GM23248 (cell line): ENCODE measurements around the gene LPP. TPM values are rescaled to one million over a fixed set of nuclear protein-coding genes. Genes with fewer than 3 reads are reported as not detected.

Experiments used
- DNase-seq: peaks from one replicate; pipeline ENCODE4 v3.0.0-alpha.2; 2015
- H2AFZ ChIP-seq: fragments of 200-600 bp; sonication (generic); 2 replicates; pipeline ENCODE4 v1.6.1; 2016; ENCODE audit warnings: antibody characterized with exemption
- H3F3A ChIP-seq: fragments of 200-600 bp; sonication (generic); 2 replicates; pipeline ENCODE4 v1.6.1; 2016; ENCODE audit warnings: mild to moderate bottlenecking, antibody characterized with exemption, mixed run types; ENCODE audit not compliant: insufficient read depth
- H3K27ac ChIP-seq: fragments of 200-600 bp; sonication (generic); 2 replicates; pipeline ENCODE4 v1.5.1; 2016; ENCODE audit warnings: mild to moderate bottlenecking
- H3K27me3 ChIP-seq: fragments of 200-600 bp; sonication (generic); replicated peaks from 2 replicates; pipeline ENCODE4 v1.6.1; 2016; ENCODE audit warnings: mild to moderate bottlenecking; ENCODE audit not compliant: insufficient read depth
- H3K36me3 ChIP-seq: fragments of 200-600 bp; sonication (generic); 2 replicates; pipeline ENCODE4 v1.6.1; 2016; ENCODE audit warnings: low read depth, mild to moderate bottlenecking
- H3K4me1 ChIP-seq: fragments of 200-600 bp; sonication (generic); 2 replicates; pipeline ENCODE4 v1.6.1; 2016; ENCODE audit warnings: mild to moderate bottlenecking; ENCODE audit not compliant: insufficient read depth
- H3K4me2 ChIP-seq: fragments of 200-600 bp; sonication (generic); one replicate; pipeline ENCODE4 v1.6.1; 2016; ENCODE audit warnings: mild to moderate bottlenecking; ENCODE audit not compliant: unreplicated experiment
- H3K4me3 ChIP-seq: fragments of 200-600 bp; sonication (generic); 2 replicates; pipeline ENCODE4 v1.5.1; 2016; ENCODE audit warnings: mild to moderate bottlenecking
- H3K79me2 ChIP-seq: fragments of 200-600 bp; sonication (generic); 2 replicates; pipeline ENCODE4 v1.6.1; 2016; ENCODE audit warnings: mild to moderate bottlenecking; ENCODE audit not compliant: insufficient read depth
- H3K9ac ChIP-seq: fragments of 200-600 bp; sonication (generic); 2 replicates; pipeline ENCODE4 v1.6.1; 2016; ENCODE audit warnings: mild to moderate bottlenecking
- H3K9me2 ChIP-seq: fragments of 200-600 bp; sonication (generic); 2 replicates; pipeline ENCODE4 v1.6.1; 2016; ENCODE audit warnings: mixed run types, mild to moderate bottlenecking, moderate library complexity; ENCODE audit not compliant: insufficient read depth
- H3K9me3 ChIP-seq: fragments of 200-600 bp; sonication (generic); one replicate; pipeline ENCODE4 v1.6.1; 2017; ENCODE audit warnings: low read depth
- H4K20me1 ChIP-seq: fragments of 200-600 bp; sonication (generic); 2 replicates; pipeline ENCODE4 v1.6.0; 2016; ENCODE audit not compliant: insufficient read depth
- EZH2 ChIP-seq: fragments of 200-600 bp; sonication (generic); IDR thresholded peaks from 2 replicates; pipeline ENCODE4 v1.6.1; 2018; ENCODE audit warnings: antibody characterized with exemption, mild to moderate bottlenecking; ENCODE audit not compliant: insufficient read depth, poor library complexity, severe bottlenecking
- EZH2phosphoT487 ChIP-seq: fragments of 200-600 bp; sonication (generic); IDR thresholded peaks from 2 replicates; pipeline ENCODE4 v1.6.1; 2018; ENCODE audit warnings: antibody characterized with exemption, moderate library complexity, mild to moderate bottlenecking, low read depth; ENCODE audit not compliant: insufficient read depth
- WGBS, 2 experiments: methylation state at CpG; one replicate each; pipeline ENCODE4 v1.1.6; 2015 to 2017; ENCODE audit warnings: low lambda C conversion rate in 2 of 2, low coverage in 1 of 2; ENCODE audit errors: missing lambda C conversion rate in 2 of 2; 5-methylcytosine and 5-hydroxymethylcytosine counted together
- in situ Hi-C: fragments of 300-500 bp; cut with MboI; formaldehyde crosslinking; loops from 2 replicates; pipeline ENCODE4 v1.15.0; 2020
- polyA plus RNA-seq: library from polyadenylated mRNA; unstranded; fragments of >200 nt; fragmentation: Nextera tagmentation; extraction: Ambion mirVana; gene quantifications from 2 replicates; pipeline ENCODE4 v1.2.1, GENCODE V29; 2016
- total RNA-seq: library from RNA; depleted of rRNA; stranded (reverse); fragments of >200 nt; shearing (Covaris generic); gene quantifications from 2 replicates; pipeline ENCODE4 v1.2.3, GENCODE V29; 2014

Gene LPP
- total and polyA plus RNA-seq, 2 experiments from 2014 or later, result 42.8 to 61.7 TPM

DNA sequence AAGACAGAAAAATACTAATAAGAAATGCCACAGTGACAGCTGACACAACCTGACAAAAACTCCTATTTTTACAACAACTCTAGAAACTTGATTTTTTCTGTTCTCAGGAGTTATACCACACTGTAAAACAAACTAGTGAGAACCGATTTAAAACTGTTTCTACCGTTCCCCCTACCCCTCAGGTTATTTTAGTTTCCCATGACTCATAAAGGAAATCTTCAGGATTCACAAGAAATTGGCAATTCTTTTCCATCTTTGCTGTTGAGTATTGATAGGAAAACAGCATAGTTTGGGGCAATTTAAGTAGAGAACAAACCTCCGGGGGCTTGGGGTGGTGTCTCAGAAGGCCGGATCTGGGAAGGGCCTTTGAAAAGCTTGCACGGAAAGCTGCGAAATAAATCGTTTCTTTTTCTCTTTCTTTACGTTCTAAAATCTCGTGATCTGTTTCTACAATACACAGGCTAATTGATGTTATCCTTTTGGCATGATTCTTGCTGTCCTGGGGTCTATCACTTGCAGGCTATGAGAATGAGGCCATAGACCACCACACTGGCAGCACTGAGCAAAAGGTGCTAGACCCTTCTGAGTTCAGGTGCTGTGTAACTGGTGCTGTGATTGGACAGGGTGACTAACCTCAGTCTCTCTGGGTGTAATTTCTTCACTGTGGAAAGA lies 89.3 kb downstream of the LPP start:
- no peak for TF ChIP-seq EZH2
- no peak for TF ChIP-seq EZH2phosphoT487
- Histone ChIP-seq H3K9ac (no peak overlapping the region), H2AFZ (no peak overlapping the region), H3K9me3 (no peaks in the 10 kb centered on the region), H3K4me3 (no peak overlapping the region), H3K79me2 (peaks cover 69% of the 10 kb centered on the region), H3K4me2 (no peak overlapping the region), H3K4me1 (peaks cover 34% of the 10 kb centered on the region), H3K27me3 (no peaks in the 10 kb centered on the region), H3K36me3 (no peaks in the 10 kb centered on the region), H4K20me1 (no peaks in the 10 kb centered on the region), H3K9me2 (no peaks in the 10 kb centered on the region), H3F3A (peaks cover 52% of the 10 kb centered on the region), H3K27ac (no peak overlapping the region)
- in situ Hi-C loops, result no loop called here
- peak; percentile 25 for DNase-seq
- 78% methylated on average over 9 of the region's 9 CpGs for WGBS, 2 experiments

DNA sequence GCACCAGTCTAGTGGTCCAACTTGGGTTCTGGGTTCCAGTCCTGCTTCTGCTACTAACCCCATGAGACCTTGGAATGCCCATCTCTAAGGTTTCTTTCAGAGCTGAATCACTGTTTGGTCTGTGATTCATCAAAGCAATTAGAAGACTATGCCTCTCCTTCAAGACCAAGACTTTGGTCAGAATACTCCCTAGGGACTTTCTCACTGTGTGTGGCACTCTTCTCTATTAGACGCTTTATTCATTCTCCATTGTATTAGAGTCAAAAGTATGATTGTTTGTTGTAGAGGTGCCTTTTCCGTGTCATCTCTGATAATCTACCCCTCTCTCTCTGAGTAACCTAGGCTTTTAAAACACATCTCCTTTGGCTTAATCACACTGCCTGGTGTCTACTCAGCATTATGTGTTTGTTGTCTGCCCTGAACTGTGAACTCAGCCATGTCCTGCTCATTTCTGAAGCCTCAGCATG lies 90.5 kb downstream of the LPP start:
- H3K79me2 ChIP-seq, result peaks cover 65% of the 10 kb centered on the region
- DNase-seq, result peak; percentile 94
- H2AFZ ChIP-seq, result no peak overlapping the region
- no peaks in the 10 kb centered on the region for H3K36me3 ChIP-seq
- peaks cover 34% of the 10 kb centered on the region for H3K4me1 ChIP-seq
- in situ Hi-C loops, result no loop called here
- peak overlapping the region; percentile 47 for H3K27ac ChIP-seq
- WGBS, 2 experiments, result 5 to 12% methylated on average over 2 of the region's 2 CpGs
- TF ChIP-seq EZH2phosphoT487 (no peak), EZH2 (no peak)
- no peaks in the 10 kb centered on the region for H3K27me3 ChIP-seq
- H4K20me1 ChIP-seq, result no peaks in the 10 kb centered on the region
- H3K9ac ChIP-seq, result no peak overlapping the region
- H3K9me3 ChIP-seq, result no peaks in the 10 kb centered on the region
- no peak overlapping the region for H3K4me3 ChIP-seq
- H3F3A ChIP-seq, result peaks cover 52% of the 10 kb centered on the region
- H3K4me2 ChIP-seq, result peak overlapping the region; percentile 8
- H3K9me2 ChIP-seq, result no peaks in the 10 kb centered on the region

DNA sequence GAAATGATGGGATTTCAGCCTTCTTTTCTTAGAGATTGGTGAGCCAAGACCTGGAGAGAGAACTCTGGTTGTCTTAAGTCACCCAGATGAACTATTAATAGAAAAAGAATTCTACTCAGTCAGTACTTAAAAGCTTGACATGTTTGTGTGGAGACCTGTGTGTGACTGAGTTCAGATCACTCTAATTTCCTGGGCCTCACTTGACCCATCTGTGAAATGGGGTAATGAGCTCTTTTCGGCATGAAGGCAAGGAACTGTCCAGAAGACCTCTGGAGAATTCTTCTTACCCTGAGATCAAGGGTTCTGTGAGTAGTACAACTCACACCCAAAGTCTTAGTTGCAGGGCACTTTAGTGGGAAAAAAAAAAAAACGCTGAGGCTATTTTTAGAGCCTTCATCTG lies 92.9 kb downstream of the LPP start:
- peaks cover 50% of the 10 kb centered on the region for H3K79me2 ChIP-seq
- in situ Hi-C loops, result no loop called here
- 96 to 100% methylated on average over 2 of the region's 2 CpGs for WGBS, 2 experiments
- TF ChIP-seq EZH2, result no peak
- no peak for TF ChIP-seq EZH2phosphoT487
- H3K27ac ChIP-seq, result no peak overlapping the region
- no peak overlapping the region for H3K9ac ChIP-seq
- no peaks in the 10 kb centered on the region for H3K9me2 ChIP-seq
- no peaks in the 10 kb centered on the region for H3K36me3 ChIP-seq
- peaks cover 46% of the 10 kb centered on the region for H3F3A ChIP-seq
- H3K4me1 ChIP-seq, result peaks cover 29% of the 10 kb centered on the region
- no peak overlapping the region for H3K4me3 ChIP-seq
- no peak overlapping the region for H3K4me2 ChIP-seq
- H4K20me1 ChIP-seq, result no peaks in the 10 kb centered on the region
- no peaks in the 10 kb centered on the region for H3K27me3 ChIP-seq
- no peak overlapping the region for H2AFZ ChIP-seq
- DNase-seq, result no peak
- H3K9me3 ChIP-seq, result no peaks in the 10 kb centered on the region

DNA sequence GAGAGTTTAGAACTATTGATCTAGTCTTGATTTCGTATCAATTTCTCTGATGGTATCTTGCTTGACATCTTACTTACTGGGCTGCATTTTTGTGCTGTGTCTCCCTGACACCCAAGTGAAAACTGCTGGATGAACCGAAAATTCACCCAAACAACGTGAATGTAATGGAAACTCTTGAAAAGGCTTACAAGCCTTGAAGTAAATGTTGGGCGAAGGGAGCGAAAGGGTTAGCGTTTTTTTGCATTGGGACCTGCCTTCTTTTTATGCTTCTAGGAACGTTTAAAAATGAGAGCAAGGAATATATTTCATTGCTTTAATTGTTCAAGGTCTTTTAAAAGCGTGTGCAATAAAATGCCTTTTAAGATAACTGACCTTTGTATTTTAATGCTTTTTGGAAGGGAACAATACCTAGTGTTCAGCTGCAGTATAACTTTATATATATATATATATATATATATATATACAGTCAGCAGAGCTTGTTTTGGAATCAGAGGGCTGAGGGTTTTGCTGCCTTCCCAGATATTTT lies 94.1 kb downstream of the LPP start:
- H3K27me3 ChIP-seq, result no peaks in the 10 kb centered on the region
- H3K9me3 ChIP-seq, result no peaks in the 10 kb centered on the region
- H2AFZ ChIP-seq, result no peak overlapping the region
- H3K4me3 ChIP-seq, result no peak overlapping the region
- peaks cover 57% of the 10 kb centered on the region for H3K79me2 ChIP-seq
- no peak overlapping the region for H3K27ac ChIP-seq
- no peak overlapping the region for H3K9ac ChIP-seq
- peaks cover 17% of the 10 kb centered on the region for H3K4me1 ChIP-seq
- H3F3A ChIP-seq, result peaks cover 34% of the 10 kb centered on the region
- H3K4me2 ChIP-seq, result no peak overlapping the region
- 91 to 95% methylated on average over 8 of the region's 8 CpGs for WGBS, 2 experiments
- H3K36me3 ChIP-seq, result no peaks in the 10 kb centered on the region
- no peak for TF ChIP-seq EZH2
- no peak for TF ChIP-seq EZH2phosphoT487
- no peak for DNase-seq
- in situ Hi-C loops, result no loop called here
- no peaks in the 10 kb centered on the region for H4K20me1 ChIP-seq
- no peaks in the 10 kb centered on the region for H3K9me2 ChIP-seq
